HG02981 (cell line): ENCODE measurements around the gene RAET1G.

ENCODE experiments used
- ATAC-seq: cut with Tn5 transposase; IDR thresholded peaks from one replicate; pipeline ENCODE4 v1.9.1; 2021; ENCODE audit warnings: mild to moderate bottlenecking, moderate library complexity; ENCODE audit not compliant: unreplicated experiment

The RAET1G gene

GRCh38 chr6:149869275-149869892 lies 53.5 kb downstream of the RAET1G start:
- ATAC-seq = no peak

- ATAC-seq = no peak
Observed at GRCh38 chr6:149867876-149868640, 54.9 kb downstream of the RAET1G start.
